H1 (cell line): ENCODE measurements around the gene WNT11.

Source experiments
- CTCF ChIP-seq, 3 experiments: IDR thresholded peaks; 1 replicate in 2 of 3; 2 replicates in 1 of 3; pipeline versions ENCODE4 v1.5.1 to v1.6.1; 2011; ENCODE audit warnings: low read length in 3 of 3, mild to moderate bottlenecking in 3 of 3, inconsistent platforms in 2 of 3, low read depth in 1 of 3, moderate library complexity in 1 of 3; ENCODE audit not compliant: insufficient read depth in 1 of 3; ENCODE audit errors: control extremely low read depth in 1 of 3
- EP300 ChIP-seq, 2 experiments: IDR thresholded peaks; 1 replicate in 1 of 2; 2 replicates in 1 of 2; pipeline ENCODE4 v1.6.1; 2011 to 2012; ENCODE audit warnings: low read depth in 2 of 2, low read length in 2 of 2, mild to moderate bottlenecking in 2 of 2, borderline replicate concordance in 1 of 2, inconsistent platforms in 1 of 2, moderate library complexity in 1 of 2
- EZH2 ChIP-seq: fragments of 200-600 bp; sonication (generic); IDR thresholded peaks from 2 replicates; pipeline ENCODE4 v1.7.1; 2012; ENCODE audit warnings: low read depth, mild to moderate bottlenecking, moderate library complexity, low read length, inconsistent platforms; ENCODE audit not compliant: severe bottlenecking
- HDAC2 ChIP-seq, 2 experiments: fragments of 300-600 bp in 1 of 2; sonication (generic) in 1 of 2; IDR thresholded peaks; 2 replicates each; pipeline ENCODE4 v1.6.1; 2011 to 2012; ENCODE audit warnings: low read depth in 2 of 2, low read length in 2 of 2, mild to moderate bottlenecking in 2 of 2, moderate library complexity in 2 of 2, borderline replicate concordance in 1 of 2, inconsistent platforms in 1 of 2
- MAX ChIP-seq: IDR thresholded peaks from 2 replicates; pipeline ENCODE4 v1.6.1; 2012; ENCODE audit warnings: inconsistent platforms
- POLR2A ChIP-seq, 2 experiments: IDR thresholded peaks; 1 replicate in 1 of 2; 2 replicates in 1 of 2; pipeline ENCODE4 v1.6.1; 2011; ENCODE audit warnings: low read depth in 2 of 2, low read length in 2 of 2, mild to moderate bottlenecking in 2 of 2; ENCODE audit errors: control extremely low read depth in 1 of 2
- POLR2AphosphoS5 ChIP-seq: IDR thresholded peaks from 2 replicates; pipeline ENCODE4 v1.6.1; 2011; ENCODE audit warnings: low read depth, low read length
- SP1 ChIP-seq: IDR thresholded peaks from 2 replicates; pipeline ENCODE4 v1.6.1; 2011; ENCODE audit warnings: low read depth, low read length
- TAF1 ChIP-seq: IDR thresholded peaks from 2 replicates; pipeline ENCODE4 v1.6.1; 2011; ENCODE audit warnings: mild to moderate bottlenecking, low read depth, low read length
- ZNF274 ChIP-seq: IDR thresholded peaks from 2 replicates; pipeline ENCODE4 v1.7.0; 2012; ENCODE audit warnings: low read length, borderline replicate concordance; ENCODE audit errors: extremely low read depth

- TF ChIP-seq SP1 (no peak), HDAC2 (IDR thresholded peaks at IDR 0.05; ENCODE audit: borderline replicate concordance in 1 of 2, low read depth in 2 of 2, low read length in 2 of 2) (no peak), CTCF (IDR thresholded peaks at IDR 0.05; ENCODE audit: control extremely low read depth in 1 of 3, insufficient read depth in 1 of 3, low read depth in 1 of 3, low read length in 3 of 3) (no peak), POLR2A (IDR thresholded peaks at IDR 0.05; ENCODE audit: control extremely low read depth in 1 of 2, low read depth in 2 of 2, low read length in 2 of 2) (no peak), ZNF274 (no peak), POLR2AphosphoS5 (no peak), TAF1 (no peak), EP300 (IDR thresholded peaks at IDR 0.05; ENCODE audit: borderline replicate concordance in 1 of 2, low read depth in 2 of 2, low read length in 2 of 2) (no peak), EZH2 (no peak), MAX (no peak)
These were observed 11.4 kb upstream of the WNT11 start for GRCh38 chr11:76217653-76218160.
